ENCODE results near the gene TMEM269.

GRCh38 chr1:42797414-42797813 is 12.6 kb downstream of the TMEM269 start:
- TF ChIP-seq CTCF (conservative IDR thresholded peaks at IDR 0.05; ENCODE audit: low read depth, low read length), result no peak
- TF ChIP-seq EZH2 (IDR thresholded peaks at IDR 0.05; ENCODE audit: borderline replicate concordance, low read depth, low read length, poor library complexity, severe bottlenecking), result no peak

Measured in A673 (cell line).